Measurements from ENCODE around the gene PCYOX1L.
A peak's percentile ranks its signal among the peaks of the same experiment; 100 is the strongest.

PCYOX1L gene

GRCh38 chr5:149367249-149367971, 9.6 kb downstream of the PCYOX1L start:
- peak overlapping the region in 3 of 11 experiments; percentile 4 to 20 (median 7); a peak in 2 of 22 replicates for H3K27ac ChIP-seq
- no peaks in the 10 kb centered on the region for H3K27me3 ChIP-seq
- H3K4me1 ChIP-seq: peaks cover 14 to 36% (median 23%) of the 10 kb centered on the region in 10 experiments
- TF ChIP-seq Cebpa-rat (IDR thresholded peaks at IDR 0.05): no peak
- no peaks in the 10 kb centered on the region for H3K9me3 ChIP-seq (replicated peaks in 1 of 11)
- peak overlapping the region in 10 of 11 experiments; percentile 2 to 61 (median 26); a peak in 13 of 22 replicates for H3K4me2 ChIP-seq
- no peak overlapping the region for H3K4me3 ChIP-seq
- 0 out of 22 replicates have a peak overlapping the region, but pooled peaks of 1 of the 11 experiments have one; percentile 21 for H3K9ac ChIP-seq
- H4K20me1 ChIP-seq: peaks cover 0 to 24% (median 0%) of the 10 kb centered on the region in 11 experiments; a peak in 2 of 22 replicates
- H3K36me3 ChIP-seq: peaks cover 0 to 61% (median 21%) of the 10 kb centered on the region in 11 experiments; a peak in 16 of 22 replicates

- Histone ChIP-seq H3K36me3 (peaks cover 0 to 54% (median 21%) of the 10 kb centered on the region in 11 experiments; a peak in 16 of 22 replicates), H4K20me1 (peaks cover 0 to 24% (median 0%) of the 10 kb centered on the region in 11 experiments; a peak in 2 of 22 replicates), H3K27me3 (no peaks in the 10 kb centered on the region), H3K4me1 (peaks cover 21 to 38% (median 29%) of the 10 kb centered on the region in 10 experiments), H3K4me2 (peak overlapping the region in 6 of 11 experiments; percentile 17 to 61 (median 38); a peak in 7 of 22 replicates), H3K27ac (no peak overlapping the region), H3K4me3 (no peak overlapping the region), H3K9ac (no peak overlapping the region), H3K9me3 (replicated peaks in 1 of 11) (no peaks in the 10 kb centered on the region)
- no peak for TF ChIP-seq Cebpa-rat (IDR thresholded peaks at IDR 0.05)
Measured at GRCh38 chr5:149367972-149368645, 10.3 kb downstream of the PCYOX1L start.

DNA sequence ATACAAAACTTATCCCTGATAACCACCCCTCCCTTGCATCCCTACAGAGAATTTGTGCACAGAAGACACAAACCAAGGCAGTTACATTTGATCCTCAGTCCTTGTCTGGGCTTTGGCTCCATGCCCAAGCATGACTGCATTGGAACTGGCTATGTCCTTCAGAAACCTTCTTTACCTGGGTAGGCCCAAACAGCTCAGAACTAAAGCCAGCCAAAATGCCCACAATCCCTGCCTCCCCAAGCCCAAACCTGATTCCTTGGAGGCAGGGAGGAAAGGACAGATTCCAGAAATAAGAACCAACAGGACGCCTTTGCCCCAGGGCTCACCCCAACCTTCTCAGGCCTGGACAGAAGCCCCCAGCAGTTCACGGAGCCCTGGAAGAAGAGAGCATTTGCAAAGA, 13.0 kb downstream of the PCYOX1L start:
- H3K27ac ChIP-seq: no peak overlapping the region
- peaks cover 21 to 35% (median 29%) of the 10 kb centered on the region in 10 experiments for H3K4me1 ChIP-seq
- H3K4me2 ChIP-seq: no peak overlapping the region
- no peak for TF ChIP-seq Cebpa-rat (IDR thresholded peaks at IDR 0.05)
- H3K27me3 ChIP-seq: no peaks in the 10 kb centered on the region
- no peak overlapping the region for H3K4me3 ChIP-seq
- peaks cover 0 to 24% (median 0%) of the 10 kb centered on the region in 11 experiments; a peak in 2 of 22 replicates for H4K20me1 ChIP-seq
- no peaks in the 10 kb centered on the region for H3K9me3 ChIP-seq (replicated peaks in 1 of 11)
- no peak overlapping the region for H3K9ac ChIP-seq
- peaks cover 0 to 33% (median 11%) of the 10 kb centered on the region in 11 experiments; a peak in 13 of 22 replicates for H3K36me3 ChIP-seq

DNA sequence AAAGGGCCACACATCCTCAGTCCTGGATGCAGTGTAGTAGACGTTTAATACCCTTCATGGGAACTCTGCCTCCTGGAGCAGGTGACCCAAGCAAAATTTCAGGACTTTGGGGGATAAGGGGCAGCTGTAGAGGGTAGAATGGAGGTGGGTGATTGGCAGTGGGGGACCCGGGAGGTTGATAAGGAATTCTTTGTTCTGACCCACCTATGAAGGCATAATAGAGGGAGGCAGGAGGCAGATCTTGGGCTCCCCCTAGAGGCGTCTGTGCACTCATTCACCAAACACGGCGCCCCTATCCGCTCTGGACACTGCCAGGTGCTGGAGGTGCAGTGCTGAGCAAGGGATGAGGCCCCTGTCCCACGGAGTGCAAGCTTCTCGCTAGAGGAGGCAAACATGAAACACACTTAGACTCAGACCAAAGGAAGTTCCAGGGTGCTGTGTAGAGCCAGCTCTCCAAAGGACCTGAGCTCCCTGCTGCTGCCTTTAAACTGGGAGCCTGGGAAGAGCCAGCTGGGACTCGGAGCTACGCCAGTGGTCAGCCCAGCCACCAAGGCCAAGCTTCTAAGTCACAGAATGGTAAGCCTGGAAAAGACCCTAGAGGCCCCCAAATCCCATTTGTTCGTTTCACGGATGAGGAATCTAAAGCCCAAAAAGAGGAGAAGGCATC, 13.6 kb downstream of the PCYOX1L start:
- TF ChIP-seq Cebpa-rat (IDR thresholded peaks at IDR 0.05): no peak
- peaks cover 0 to 28% (median 9%) of the 10 kb centered on the region in 11 experiments; a peak in 13 of 22 replicates for H3K36me3 ChIP-seq
- peak overlapping the region in 10 of 11 experiments; percentile 36 to 68 (median 52); a peak in 18 of 22 replicates for H3K4me2 ChIP-seq
- H3K4me1 ChIP-seq: peaks cover 21 to 35% (median 29%) of the 10 kb centered on the region in 10 experiments
- peaks cover 0 to 24% (median 0%) of the 10 kb centered on the region in 11 experiments; a peak in 2 of 22 replicates for H4K20me1 ChIP-seq
- H3K27me3 ChIP-seq: no peaks in the 10 kb centered on the region
- H3K9me3 ChIP-seq (replicated peaks in 1 of 11): no peaks in the 10 kb centered on the region
- H3K27ac ChIP-seq: no peak overlapping the region
- H3K9ac ChIP-seq: 0 out of 22 replicates have a peak overlapping the region, but pooled peaks of 1 of the 11 experiments have one; percentile 27
- no peak overlapping the region for H3K4me3 ChIP-seq

GRCh38 chr5:149372076-149372795, 14.4 kb downstream of the PCYOX1L start:
- Histone ChIP-seq H3K27ac (no peak overlapping the region), H3K4me2 (peak overlapping the region; percentile 36 to 68 (median 53); a peak in 20 of 22 replicates), H3K4me3 (no peak overlapping the region), H3K4me1 (peaks cover 18 to 31% (median 25%) of the 10 kb centered on the region in 10 experiments), H3K9ac (peak overlapping the region in 4 of 11 experiments; percentile 5 to 45 (median 22); a peak in 3 of 22 replicates), H3K36me3 (peaks cover 0 to 28% (median 9%) of the 10 kb centered on the region in 11 experiments; a peak in 13 of 22 replicates), H4K20me1 (peaks cover 0 to 24% (median 0%) of the 10 kb centered on the region in 11 experiments; a peak in 2 of 22 replicates), H3K27me3 (no peaks in the 10 kb centered on the region), H3K9me3 (replicated peaks in 1 of 11) (no peaks in the 10 kb centered on the region)
- TF ChIP-seq Cebpa-rat (IDR thresholded peaks at IDR 0.05): no peak

DNA sequence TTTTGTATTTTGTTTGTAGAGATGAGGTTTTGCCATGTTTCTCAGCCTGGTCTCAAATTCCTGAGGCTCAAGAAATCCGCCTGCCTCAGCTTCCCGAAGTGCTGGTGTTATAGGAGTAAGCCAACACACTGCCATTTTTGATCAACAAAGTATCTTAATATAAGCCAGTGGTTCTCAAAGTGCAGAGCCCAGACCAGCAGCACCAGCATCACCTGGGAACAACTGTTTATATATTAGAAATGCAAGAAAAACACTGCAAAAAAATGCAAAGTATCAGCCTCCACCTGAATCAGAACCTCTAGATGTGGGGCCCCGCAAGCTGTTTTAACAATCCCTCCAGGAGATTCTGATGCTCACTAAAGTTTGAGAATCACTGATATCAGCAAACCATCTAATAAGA, 15.1 kb downstream of the PCYOX1L start:
- Histone ChIP-seq H3K4me2 (peak overlapping the region; percentile 36 to 68 (median 53); a peak in 19 of 22 replicates), H3K9ac (no peak overlapping the region), H3K27me3 (no peaks in the 10 kb centered on the region), H3K4me3 (no peak overlapping the region), H3K9me3 (replicated peaks in 1 of 11) (no peaks in the 10 kb centered on the region), H3K4me1 (peaks cover 16 to 24% (median 18%) of the 10 kb centered on the region in 10 experiments), H3K36me3 (peaks cover 0 to 27% (median 8%) of the 10 kb centered on the region in 11 experiments; a peak in 13 of 22 replicates), H4K20me1 (peaks cover 0 to 21% (median 0%) of the 10 kb centered on the region in 11 experiments; a peak in 2 of 22 replicates), H3K27ac (no peak overlapping the region)
- TF ChIP-seq Cebpa-rat (IDR thresholded peaks at IDR 0.05): no peak

DNA sequence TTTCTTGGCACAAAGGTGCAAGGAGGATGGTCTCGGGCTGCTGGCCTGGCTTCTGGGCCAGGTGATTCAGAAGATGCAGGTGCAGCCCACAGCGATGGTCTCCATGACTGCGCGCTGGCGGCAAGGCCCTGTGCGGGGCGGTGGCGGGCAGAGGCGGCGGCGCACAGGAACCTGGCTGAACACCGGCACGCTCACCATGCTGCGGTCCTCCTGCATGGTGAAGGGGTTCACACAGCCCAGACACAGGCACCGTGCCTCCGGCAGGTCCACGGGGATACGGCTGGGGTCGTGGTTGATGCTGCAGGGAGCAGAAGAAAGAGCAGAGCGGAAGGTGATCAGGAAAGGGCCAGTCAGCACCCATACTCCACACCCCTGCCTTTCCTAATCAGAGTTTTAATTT, 16.5 kb downstream of the PCYOX1L start:
- Histone ChIP-seq H3K9ac (no peak overlapping the region), H3K36me3 (peaks cover 0 to 13% (median 0%) of the 10 kb centered on the region in 11 experiments; a peak in 2 of 22 replicates), H3K4me1 (peaks cover 16 to 23% (median 18%) of the 10 kb centered on the region in 10 experiments), H3K9me3 (replicated peaks in 1 of 11) (no peaks in the 10 kb centered on the region), H3K4me2 (no peak overlapping the region), H3K27ac (no peak overlapping the region), H4K20me1 (peaks cover 0 to 15% (median 0%) of the 10 kb centered on the region in 11 experiments; a peak in 2 of 22 replicates), H3K27me3 (no peaks in the 10 kb centered on the region), H3K4me3 (no peak overlapping the region)
- no peak for TF ChIP-seq Cebpa-rat (IDR thresholded peaks at IDR 0.05)

- no peak for TF ChIP-seq Cebpa-rat (IDR thresholded peaks at IDR 0.05)
- Histone ChIP-seq H3K4me1 (peaks cover 16 to 23% (median 18%) of the 10 kb centered on the region in 10 experiments), H3K27me3 (no peaks in the 10 kb centered on the region), H3K4me3 (no peak overlapping the region), H3K4me2 (no peak overlapping the region), H3K36me3 (peaks cover 0 to 13% (median 0%) of the 10 kb centered on the region in 11 experiments; a peak in 1 of 22 replicates), H4K20me1 (peaks cover 0 to 15% (median 0%) of the 10 kb centered on the region in 11 experiments; a peak in 2 of 22 replicates), H3K9ac (no peak overlapping the region; a peak in 1 of 22 replicates), H3K27ac (no peak overlapping the region), H3K9me3 (replicated peaks in 1 of 11) (no peaks in the 10 kb centered on the region)
Measured at GRCh38 chr5:149374801-149375200, 17.0 kb downstream of the PCYOX1L start.

Measured in BLaER1 treated with 17β-estradiol and CSF1 and Interleukin-3, amounts not matched to agents 10 nM and 100 nM (cell line).